GM12873 (cell line): Measurements from ENCODE around the gene GRM8.

ENCODE experiments used
- CTCF ChIP-seq: IDR thresholded peaks from 2 replicates; pipeline ENCODE4 v1.5.1; 2012; ENCODE audit warnings: low read depth, mild to moderate bottlenecking, moderate library complexity, low read length, control low read depth; ENCODE audit not compliant: insufficient read depth; ENCODE audit errors: missing control alignments

The GRM8 gene

GRCh38 chr7:126493801-126494200 is 758.9 kb downstream of the GRM8 start:
- no peak for TF ChIP-seq CTCF

GRCh38 chr7:126489874-126490273 is 762.9 kb downstream of the GRM8 start:
- no peak for TF ChIP-seq CTCF

GRCh38 chr7:126487728-126488442 is 764.9 kb downstream of the GRM8 start:
- TF ChIP-seq CTCF: no peak

- TF ChIP-seq CTCF: no peak
These were observed 765.9 kb downstream of the GRM8 start for GRCh38 chr7:126486806-126487205.

GRCh38 chr7:126485791-126486190 is 767.0 kb downstream of the GRM8 start:
- no peak for TF ChIP-seq CTCF

GRCh38 chr7:126483972-126484371 is 768.8 kb downstream of the GRM8 start:
- no peak for TF ChIP-seq CTCF

GRCh38 chr7:126472825-126473224 is 779.9 kb downstream of the GRM8 start:
- no peak for TF ChIP-seq CTCF
